DMS114 treated with DMSO at 0.1 percent for 48 hours (cell line): ENCODE data around the gene UPF1.
"Not testable (repeated sequence)": the region's sequence is repeated elsewhere in the genome, so short reads cannot be mapped to it uniquely, and the experiment has no call there.

Experiments used
- DNase-seq: peaks from one replicate; lab custom pipeline; 2025; ENCODE audit not compliant: unreplicated experiment; lab: John Stamatoyannopoulos, UW

UPF1 gene

GRCh38 chr19:18897094-18898029, 65.6 kb downstream of the UPF1 start:
- DNase-seq, result no peak

GRCh38 chr19:18898081-18898606, 66.4 kb downstream of the UPF1 start:
- no peak for DNase-seq

DNA sequence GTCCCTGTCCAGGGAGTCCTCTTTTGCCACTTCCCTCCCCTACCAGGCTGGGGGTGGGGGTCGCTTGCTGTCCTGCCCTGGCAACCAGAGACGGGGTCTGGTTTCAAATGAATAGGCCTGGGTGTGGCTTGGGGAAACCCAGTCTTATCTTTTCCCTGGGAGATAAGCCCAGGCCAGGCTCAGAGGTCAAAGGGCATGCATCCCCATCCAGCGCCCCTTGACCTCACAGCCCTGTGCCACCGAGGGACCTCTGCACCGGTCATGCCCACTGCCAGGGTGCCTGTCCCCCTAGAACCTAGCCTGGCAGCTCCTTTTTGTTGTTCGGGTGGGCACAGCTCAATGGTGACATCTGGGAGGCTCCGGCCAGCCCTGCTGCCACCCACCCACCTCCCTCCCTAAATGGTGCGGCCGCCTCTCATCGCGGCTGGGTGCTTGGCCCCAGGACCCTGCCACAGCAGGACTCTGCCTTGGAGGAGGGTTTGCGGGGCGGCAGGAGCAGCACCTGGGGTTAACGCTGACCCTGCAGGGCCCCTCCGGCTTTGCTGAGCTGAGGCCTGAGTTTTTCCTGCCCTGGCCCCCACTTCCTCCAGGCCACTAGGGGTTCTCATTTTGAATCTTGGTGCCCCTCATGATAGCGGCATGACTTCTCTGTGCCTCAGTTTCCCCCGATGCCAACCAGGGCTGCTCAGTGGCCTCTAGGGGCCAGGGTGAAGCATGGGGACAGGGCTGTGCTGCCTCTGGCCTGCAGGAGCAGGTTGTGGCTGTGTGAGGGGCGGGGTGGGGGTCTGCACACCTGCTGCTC, 67.0 kb downstream of the UPF1 start:
- no peak for DNase-seq

DNA sequence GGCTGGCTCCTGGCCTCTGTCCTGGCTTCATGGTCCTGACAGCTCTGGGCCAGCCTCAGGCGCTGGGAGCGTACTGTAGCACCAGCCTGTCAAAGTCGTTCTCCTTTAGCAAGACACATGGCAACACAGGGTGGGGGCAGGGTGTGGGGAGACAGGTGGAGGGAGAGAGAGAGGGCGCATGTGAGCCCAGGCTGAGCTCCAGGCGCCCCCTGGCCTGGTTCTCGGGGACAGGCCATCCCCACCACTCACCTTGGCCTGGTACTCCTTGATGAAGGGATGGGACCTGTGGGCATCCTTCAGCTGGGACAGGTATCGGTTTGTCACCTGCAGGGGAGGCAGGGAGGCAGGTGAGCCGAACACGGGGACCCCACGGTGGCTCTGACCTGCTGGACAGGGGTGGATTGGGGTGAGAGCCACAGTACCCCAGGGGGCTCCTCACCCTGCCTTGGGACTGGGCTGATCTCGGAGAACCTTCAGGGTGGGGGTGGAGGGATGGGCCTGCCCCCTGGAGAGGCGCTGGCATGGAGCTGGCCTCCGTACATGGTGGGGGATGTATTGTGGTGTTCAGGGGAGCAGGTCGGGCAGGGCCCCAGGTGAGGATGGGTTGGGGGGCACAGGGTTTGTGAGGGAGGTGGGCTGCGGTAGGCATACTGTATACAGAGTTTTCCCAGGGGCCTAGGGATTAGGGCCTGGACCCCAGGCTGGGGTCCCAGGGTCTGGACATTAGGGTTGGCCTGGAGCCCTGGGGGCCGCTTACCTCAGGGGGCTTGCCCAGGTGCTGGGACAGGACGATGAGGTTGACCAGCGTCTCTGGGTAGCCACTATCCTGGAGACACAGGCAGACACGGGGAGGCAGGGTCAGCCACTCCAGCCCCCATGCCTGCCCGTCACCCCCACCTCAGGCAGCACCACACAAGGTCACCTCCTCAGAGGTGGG, 68.1 kb downstream of the UPF1 start:
- DNase-seq, result no peak

- no peak for DNase-seq
Measured at GRCh38 chr19:18900700-18901481, 69.1 kb downstream of the UPF1 start.

- no peak for DNase-seq
Measured at GRCh38 chr19:18901491-18901890, 69.7 kb downstream of the UPF1 start.

DNA sequence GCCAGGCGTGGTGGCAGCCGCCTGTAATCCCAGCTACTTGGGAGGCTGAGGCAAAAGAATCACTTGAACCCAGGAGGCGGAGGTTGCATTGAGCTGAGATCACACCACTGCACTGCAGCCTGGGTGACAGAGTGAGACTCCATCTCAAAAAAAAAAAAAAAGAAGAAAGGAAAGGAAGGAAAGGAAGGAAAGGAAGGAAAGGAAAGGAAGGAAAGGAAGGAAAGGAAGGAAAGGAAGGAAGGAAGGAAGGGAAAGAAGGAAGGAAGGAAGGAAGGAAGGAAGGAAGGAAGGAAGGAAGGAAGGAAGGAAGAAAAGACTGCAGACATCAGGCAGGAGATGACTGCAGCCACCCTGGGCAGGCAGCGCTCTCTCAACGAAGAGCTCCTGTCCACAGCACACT, 70.8 kb downstream of the UPF1 start:
- DNase-seq, result not testable (repeated sequence)

DNA sequence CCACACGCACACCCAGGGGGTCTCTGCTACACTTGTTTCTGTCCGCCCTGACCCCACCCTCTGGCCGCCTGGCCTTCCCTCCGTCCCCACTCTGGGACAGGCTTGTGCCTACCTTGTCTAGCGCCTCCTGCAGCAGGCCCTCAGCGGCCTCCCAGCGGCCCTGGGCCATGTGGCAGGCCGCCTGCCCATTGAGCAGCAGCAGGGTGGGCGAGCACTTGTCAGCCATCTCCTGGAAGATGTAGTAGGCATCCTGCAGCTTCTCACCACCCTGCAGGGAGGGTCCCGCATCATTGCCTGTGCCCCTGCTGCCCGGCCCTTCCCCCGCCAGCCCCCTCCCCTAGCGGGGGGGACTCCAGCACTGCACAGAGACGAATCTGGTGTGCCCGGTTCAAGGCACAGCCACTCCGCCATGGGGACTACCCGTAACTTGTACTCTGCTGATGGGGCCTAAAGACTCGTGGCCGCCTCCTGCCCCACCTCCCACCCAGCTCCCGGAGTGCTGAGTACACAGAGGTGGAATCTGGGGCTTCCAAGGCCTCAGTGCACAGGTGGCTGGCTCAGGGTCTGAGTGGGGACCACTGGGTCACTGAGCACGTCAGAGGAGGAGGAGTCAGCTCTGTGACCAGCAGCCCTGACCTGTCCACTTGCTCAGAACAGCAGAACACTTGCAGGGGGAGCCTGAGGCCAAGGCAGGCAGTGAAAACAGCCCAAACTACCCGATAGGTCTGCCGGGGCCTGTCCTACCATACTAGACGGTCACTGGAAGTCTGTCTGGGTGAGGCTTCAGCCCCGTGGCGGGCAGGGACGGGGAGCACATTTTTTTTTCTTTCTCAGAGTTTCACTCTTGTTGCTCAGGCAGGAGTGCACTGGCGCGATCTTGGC, 71.6 kb downstream of the UPF1 start:
- DNase-seq, result no peak

DNA sequence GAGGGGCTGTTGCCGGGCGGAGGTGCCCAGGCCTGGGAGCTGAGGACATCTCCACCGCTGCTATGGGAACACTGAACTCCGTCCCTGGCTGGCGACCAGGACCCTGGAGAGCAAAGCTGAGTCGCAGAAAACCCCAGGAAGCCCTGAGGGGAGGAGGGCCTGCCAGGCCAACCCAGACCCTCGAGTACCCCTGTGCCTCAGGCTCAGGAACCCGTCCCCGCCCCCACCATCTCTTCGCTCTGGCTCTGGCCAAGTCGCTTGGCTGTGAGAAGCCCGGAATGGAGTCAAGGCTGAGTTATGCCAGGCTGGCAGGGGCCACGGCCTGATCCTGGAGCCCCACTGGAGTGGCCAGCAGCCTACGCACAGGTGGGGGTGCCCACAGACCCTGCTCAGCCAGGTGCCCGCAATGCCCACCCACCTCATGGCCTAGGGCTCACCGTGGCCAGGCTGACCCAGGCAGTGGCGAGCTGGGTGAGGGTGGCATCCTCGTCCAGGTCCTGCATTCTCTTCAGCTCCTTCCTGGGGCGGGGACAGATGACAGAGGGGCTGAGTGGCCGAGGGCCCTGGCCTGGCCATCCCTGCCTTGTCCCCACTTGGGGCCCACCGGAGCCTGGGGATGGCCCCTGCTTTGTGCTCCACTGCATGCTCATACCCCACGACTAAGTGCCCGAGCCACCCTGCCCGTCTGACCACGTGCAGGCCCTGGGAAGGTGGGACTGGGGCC, 72.7 kb downstream of the UPF1 start:
- DNase-seq, result no peak

DNA sequence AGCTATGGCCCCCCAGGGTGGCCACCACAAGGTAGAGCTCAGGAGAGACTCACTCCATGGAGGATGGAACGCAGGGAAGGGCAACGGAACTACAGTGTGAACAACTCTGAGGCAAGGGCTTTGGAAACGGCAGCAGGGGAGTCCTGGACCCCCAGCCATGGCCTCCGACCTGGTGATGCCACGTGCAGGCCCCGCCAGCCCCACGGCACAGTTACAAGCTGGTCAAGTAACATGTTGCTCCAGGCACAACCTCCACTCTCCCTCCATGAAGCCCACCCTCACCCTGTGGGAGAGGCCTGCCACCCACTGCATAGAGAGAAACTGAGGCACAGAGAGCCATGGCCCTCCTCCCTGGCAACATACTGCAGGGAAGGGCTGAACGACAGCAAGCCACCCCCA, 73.3 kb downstream of the UPF1 start:
- DNase-seq, result no peak

GRCh38 chr19:18905513-18906236, 73.9 kb downstream of the UPF1 start:
- DNase-seq, result no peak

GRCh38 chr19:18906605-18907519, 75.1 kb downstream of the UPF1 start:
- DNase-seq, result no peak

GRCh38 chr19:18908917-18909619, 77.3 kb downstream of the UPF1 start:
- DNase-seq, result no peak

- DNase-seq, result no peak
Measured at GRCh38 chr19:18910010-18910409, 78.3 kb downstream of the UPF1 start.

- no peak for DNase-seq
Measured at GRCh38 chr19:18910801-18911436, 79.2 kb downstream of the UPF1 start.

- DNase-seq, result no peak
Measured at GRCh38 chr19:18912933-18913332, 81.2 kb downstream of the UPF1 start.
